GM21619 (cell line): ENCODE data around the gene IDH2.
"Not testable (repeated sequence)": the region's sequence is repeated elsewhere in the genome, so short reads cannot be mapped to it uniquely, and the experiment has no call there.

ENCODE experiments used
- ATAC-seq: cut with Tn5 transposase; IDR thresholded peaks from one replicate; pipeline ENCODE4 v1.9.1; 2021; ENCODE audit not compliant: unreplicated experiment

Gene IDH2

DNA sequence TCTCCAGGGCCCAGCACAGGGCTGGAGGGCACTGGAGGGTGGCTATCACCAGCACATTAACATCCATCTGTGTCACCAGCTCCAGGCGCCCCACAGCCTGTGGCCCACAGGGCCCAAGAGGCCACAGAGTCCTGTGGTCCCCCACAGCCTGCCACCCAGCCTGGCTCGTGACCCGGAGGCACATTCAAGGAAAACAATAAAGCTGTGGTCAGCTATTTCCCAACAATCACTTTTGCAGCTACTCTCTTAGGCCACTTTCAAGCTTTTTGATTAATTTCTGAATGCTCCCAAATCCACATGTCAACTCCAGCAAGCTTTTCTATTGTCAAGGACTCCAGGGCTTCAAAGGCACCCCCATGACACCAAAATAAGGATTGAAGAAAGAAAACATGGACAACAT lies 16.7 kb downstream of the IDH2 start:
- ATAC-seq = no peak

DNA sequence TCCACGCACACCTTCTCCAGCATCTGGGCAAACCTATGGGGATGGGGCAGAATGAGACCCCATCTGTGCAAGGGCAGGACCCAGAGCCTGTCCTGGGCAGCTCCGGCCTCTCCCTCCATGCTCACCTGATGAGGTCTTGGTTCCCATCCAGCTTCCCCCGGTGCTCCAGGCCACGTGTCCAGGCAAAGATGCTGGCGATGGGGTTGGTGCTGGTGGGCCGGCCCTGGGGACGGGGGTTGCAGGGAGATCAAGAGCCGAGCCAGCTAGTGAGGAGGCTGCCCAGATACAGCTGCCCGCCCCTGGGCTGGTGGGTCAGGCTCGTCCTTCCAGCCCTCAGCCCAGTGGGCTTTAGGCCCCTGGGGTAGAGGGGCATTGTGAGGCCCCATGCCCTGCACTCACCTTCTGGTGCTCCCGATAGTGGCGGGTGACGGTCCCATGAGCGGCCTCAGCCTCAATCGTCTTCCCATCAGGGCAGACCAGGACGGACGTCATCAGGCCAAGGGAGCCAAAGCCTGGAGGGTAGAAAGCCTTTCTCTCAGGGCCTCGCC lies 17.3 kb downstream of the IDH2 start:
- no peak for ATAC-seq

DNA sequence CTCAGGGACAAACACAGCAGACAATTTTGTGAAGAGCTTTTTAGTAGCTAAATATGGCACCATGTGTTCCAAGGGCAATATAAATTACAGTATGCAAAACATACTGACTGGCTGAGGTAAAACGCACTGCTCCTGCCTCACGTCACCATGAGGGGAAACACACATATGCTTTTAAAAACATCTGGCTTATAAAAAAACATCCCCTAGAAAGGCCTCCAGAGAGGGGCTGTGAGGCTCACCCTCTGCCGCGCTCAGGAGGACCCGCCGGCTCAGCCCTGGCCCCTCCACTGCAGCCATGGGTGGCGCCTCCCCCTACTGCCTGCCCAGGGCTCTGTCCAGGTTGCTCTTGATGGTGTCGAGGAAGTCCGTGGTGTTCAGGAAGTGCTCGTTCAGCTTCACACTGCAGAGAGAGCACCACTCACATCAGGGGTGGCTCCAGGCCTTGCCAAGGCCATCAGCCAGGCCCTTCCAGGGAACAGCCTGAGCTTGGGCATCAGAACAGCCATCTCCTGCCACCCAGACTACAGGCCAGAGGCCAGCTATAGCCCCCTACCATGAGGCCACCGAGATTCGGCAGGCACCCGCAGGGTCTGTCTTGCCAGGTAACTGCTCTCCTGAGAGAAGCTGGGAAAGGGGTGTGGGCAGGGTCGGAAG lies 18.2 kb downstream of the IDH2 start:
- no peak for ATAC-seq

DNA sequence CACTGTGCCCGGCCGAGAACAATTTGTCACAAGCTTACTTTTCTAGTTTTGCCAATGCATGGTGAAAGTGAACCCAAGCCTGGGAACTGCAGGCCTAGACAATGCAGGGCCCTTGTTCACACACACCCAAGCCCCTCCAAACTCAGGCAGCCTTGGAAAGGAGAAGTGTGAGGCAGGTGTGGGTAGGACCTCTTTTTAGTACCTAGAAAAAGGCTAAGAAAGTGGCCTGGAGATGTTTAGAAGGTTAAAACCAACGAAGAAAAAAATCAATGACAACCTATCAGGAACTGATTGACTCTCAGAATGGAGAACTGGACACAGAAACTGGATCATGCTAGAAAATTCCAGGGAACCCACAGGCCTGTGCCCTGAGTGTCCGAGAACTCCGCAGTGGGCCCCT lies 18.8 kb downstream of the IDH2 start:
- ATAC-seq = no peak

DNA sequence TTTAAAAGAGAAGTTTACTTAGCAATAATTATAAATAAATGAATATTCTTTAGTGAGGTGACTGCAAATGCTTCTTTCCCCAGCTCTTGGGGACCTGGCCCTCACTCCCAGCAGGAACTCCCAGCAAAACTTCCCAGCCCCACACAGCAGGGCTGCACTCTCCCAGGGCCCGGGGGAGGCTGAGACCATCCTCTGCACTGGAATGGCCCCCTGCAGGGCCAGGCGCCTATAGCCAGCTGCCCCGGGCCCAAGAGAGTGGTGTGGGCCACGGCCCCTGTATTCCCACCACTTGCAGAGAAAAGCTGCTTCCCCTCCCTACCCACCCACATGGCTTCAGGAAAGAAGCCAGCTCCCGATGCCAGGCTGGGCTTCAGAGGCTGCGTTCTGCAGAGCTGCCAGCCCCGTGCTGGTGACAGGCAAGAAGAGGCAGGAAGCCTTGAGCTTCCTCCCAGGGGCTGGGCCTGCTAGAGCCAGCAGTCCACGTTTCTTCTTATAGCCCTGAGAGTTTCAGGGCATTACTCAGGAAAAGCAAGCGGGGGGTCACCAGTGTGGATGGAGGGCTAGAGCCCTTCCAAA lies 20.0 kb downstream of the IDH2 start:
- ATAC-seq = no peak

DNA sequence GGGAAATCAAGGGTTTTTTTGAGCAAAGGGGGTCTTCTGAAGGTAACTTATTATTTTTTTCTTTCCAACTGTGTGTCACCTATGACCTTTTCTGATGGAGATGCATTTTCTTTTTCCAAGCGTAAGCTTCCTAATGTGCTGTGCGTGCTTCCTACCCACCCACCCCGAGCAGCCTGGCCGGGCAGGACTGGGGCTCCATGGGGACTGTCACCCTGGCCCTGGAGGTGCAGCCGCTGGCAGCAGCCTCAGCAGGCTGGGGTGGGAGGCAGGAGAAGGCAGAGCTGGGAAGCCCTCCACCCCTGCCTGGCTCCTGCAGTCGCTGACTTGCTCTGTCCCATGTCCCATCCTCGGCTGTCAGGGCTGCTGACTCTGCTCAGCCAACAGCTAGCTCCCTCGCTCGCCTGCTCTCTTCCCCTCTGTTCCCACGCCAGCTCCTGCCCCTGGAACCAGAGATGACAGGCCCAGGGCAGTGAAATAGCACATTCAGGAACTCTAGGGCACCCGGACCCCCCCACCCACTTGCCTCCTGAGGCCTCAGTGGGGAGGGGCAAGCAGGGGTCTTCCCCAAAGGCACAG lies 21.4 kb downstream of the IDH2 start:
- ATAC-seq = no peak

DNA sequence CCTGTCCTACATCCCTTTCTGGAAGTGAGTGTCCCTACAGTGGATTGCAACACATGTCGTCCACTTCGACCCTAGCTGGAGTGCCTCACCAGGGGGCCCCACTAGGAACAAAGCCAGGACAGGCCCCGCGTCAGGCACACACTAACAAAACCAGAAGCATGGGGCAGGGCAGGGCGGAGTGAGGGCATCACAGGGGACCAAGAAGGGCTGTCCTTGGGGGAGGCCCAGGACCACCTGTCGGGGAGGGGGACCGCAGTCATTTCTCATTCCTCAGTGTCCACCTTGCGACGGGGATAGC lies 21.9 kb downstream of the IDH2 start:
- no peak for ATAC-seq

DNA sequence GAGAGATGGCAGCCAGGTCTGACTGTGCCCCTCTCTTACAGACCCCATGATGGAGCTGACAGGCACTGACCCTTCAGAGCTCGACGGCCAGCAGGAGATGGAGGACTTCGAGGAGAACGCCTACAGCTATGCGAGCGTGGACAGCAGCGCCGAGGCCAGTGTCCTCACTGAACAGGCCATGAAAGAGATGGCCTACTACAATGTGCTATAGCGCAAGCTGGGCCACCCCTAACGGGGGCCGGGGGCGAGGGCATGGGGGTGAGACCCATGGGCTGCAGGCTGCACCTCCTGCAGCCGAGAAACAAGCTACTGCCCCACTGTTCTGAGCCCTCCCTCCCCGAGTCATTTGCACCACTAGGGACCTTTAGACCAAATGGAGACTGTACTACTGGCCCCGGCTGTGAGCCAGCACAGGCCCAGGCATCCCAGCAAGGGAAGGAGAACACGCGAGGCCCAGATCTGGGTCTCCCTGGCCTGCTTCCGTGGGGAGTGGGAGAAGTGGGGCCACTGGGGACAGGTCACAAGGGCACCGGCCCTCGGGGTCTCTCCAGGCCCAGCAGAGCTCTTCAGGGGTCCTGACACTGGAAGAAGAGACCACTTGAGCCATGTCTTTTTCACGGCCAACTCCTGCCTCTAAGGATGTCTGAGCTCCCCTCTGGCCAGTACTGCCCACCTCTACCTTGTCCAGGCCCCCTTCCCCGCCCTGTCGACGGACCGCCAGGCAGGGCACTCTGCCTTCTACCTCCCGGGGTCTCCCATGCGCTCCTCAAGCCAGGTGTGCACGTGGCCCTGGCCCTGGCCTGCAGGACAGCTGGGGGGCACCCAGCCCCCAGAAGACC lies 22.4 kb downstream of the IDH2 start:
- no peak for ATAC-seq

DNA sequence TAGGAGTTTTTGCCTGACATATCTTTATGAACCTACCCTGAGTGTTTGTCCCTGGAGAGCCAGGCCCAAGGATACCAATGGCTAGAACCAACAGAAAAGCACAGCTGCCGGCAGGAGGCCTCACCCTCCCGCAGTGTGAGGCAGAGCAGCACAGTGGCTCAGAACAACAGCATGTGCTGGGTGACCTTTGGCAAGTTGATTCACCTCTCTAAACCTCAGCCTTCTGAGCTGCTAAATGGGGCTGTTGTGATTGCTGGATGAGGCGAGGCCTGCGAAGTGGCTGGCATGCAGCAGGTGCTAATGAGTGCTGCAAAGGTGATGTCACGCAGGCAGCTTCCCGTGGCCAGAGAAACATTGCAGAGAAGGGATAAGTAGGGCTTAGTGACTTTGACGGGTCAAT lies 23.3 kb downstream of the IDH2 start:
- ATAC-seq = no peak

DNA sequence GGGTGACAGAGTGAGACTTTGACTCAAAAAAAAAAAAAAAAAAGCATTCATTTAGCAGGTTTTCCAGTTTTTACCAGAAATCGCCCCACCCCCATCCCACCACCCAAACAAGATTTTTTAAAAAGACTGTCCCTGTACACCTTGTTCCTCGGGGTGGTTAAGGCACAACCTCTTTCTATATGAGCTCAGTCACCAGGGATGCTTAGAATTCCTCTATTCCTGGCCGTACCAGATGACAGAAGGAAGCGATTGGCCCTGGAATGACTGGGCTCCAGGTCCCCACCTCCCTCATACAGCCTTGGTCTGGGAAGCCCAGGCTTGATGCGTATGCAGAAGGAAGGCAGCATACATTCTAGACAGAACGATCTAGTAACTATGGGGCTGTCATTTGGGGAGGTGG lies 25.6 kb downstream of the IDH2 start:
- no peak for ATAC-seq

DNA sequence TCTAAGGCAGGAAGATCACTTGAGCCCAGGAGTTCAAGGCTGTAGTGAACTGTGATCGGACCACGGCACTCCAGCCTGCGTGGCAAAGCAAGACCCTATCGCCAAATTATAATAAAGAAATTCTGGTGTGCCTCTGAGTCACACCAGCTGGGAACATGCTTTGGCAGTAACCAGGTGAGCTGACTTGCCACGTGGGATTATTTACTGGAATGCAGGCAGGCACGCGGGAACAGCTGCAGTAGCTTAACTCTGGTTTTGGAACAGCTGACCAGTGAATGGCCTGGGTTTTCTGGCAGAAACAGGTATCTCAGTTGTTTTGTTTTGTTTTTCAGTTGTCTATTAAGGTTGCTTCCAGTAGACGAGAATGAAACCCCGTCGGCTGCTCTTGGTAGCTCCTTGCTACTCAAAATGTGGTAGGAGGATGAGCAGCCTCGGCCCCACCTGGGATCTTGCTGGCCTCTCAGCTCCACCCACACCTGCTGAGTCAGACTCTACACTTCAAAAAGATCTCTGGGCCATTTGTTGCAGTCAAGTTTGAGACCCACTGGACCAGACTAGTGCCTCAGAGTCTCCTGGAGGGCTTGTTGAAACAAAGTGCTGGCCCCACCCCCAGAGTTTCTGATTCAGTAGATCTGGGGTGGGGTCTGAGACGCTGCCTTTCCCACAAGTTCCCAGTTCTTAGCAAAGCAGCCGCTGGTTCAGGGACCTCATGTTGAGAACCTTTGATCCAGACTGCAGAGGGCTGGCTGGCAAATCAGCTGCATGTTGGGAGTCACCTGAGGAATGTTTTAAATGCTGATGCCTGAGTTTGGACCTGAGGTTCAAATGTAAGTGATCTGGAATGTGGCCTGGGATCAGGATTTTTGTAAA lies 26.6 kb downstream of the IDH2 start:
- no peak for ATAC-seq

DNA sequence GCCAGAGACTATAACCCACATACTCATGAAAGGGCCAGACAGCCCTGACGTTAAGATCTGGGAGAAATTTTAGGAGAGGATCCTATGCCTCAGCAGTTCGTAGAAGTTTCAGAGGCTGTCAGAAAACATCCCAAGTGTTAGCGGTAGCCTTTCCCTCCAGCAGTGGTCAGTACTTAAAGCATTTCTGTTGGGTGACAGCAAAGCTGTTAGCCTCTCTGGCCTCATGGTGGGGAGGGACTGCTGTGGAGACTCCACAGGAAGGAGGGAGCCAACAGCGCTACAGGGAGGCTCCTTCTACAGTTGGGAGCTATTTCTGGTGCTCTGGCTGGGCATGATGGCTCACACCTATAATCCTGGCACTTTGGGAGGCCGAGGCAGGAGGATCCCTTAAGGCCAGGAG lies 27.4 kb downstream of the IDH2 start:
- no peak for ATAC-seq

DNA sequence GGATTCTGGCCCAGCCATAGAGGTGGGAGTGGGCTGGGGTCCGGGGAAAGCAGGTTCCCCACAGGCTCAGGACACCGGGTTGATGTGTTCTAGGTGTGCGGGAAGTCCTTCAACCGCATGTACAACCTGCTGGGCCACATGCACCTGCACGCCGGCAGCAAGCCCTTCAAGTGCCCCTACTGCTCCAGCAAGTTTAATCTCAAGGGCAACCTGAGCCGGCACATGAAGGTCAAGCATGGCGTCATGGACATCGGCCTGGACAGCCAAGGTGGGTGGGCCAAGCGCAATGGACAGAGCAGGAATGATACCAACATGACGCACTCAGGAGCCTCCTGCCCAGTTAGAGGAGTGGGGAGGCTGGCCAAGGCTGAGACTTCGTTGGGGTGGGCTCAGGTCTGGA lies 28.2 kb downstream of the IDH2 start:
- no peak for ATAC-seq

DNA sequence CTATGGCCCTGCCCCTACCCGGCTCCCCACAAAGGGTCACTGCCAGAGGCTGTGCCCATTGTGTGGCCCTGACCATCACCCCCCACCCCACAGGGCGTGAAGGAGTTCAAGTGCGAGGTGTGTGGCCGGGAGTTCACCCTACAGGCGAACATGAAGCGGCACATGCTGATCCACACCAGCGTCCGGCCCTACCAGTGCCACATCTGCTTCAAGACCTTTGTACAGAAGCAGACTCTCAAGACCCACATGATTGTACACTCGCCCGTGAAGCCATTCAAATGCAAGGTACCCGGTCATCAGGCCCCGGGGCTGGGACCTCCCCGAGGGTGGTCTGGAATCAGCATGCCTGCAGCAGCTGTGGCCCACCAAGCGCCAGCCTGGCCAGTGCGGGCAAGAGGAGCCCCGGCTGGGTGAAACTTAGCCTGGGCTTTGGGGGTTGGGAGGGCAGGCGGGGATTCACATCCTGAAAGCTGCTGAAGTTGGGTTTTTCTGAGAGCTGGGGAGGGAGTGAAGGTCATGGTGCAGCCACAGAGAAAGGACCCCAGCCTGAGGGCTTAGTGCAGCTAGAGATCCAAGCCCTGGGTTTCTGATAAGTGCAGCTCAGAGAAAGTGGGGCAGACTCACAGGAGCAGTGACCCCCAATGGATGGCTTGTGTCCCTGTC lies 29.2 kb downstream of the IDH2 start:
- ATAC-seq = no peak

DNA sequence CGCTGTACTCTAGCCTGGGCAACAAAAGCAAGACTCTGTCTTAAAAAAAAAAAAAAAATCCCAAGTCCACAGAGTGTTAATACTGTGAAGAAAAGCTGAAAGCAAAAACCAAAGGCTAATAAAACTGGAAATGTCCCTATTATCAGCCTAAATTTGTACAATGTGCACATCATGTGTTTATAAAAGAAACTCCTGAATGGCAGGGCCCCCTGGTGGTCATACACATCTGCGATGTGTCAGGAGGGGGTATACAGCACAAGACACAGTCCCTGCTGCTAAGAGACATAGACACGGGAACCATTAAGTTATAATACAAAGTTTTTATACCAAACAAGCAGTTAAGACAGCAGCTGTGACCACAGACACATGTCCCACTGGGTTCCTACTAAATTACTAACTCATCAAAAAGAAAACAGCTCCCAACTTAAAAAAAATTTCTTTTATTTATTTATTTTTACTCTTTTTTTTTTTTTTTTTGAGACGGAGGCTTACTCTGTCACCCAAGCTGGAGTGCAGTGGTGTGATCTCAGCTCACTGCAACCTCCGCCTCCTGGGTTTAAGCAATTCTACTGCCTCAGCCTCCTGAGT lies 31.0 kb downstream of the IDH2 start:
- ATAC-seq = peak; percentile 60

DNA sequence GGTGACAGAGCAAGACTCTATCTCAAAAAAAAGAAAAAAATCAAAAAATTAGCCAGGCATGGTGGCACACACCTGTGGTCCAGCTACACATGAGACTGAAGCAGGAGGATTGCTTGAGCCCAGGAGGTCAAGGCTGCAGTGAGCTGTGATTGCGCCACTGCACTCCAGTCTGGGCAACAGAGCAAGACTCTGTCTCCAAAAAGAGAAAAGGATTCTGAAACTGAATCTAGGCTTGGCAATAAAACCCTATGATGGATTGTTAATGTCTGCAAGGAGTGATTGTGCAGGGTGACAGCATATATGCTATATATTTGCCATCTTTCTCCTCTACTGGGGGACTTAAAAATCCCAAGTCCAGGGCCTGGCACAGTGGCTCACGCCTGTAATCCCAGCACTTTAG lies 31.6 kb downstream of the IDH2 start:
- ATAC-seq = not testable (repeated sequence)

DNA sequence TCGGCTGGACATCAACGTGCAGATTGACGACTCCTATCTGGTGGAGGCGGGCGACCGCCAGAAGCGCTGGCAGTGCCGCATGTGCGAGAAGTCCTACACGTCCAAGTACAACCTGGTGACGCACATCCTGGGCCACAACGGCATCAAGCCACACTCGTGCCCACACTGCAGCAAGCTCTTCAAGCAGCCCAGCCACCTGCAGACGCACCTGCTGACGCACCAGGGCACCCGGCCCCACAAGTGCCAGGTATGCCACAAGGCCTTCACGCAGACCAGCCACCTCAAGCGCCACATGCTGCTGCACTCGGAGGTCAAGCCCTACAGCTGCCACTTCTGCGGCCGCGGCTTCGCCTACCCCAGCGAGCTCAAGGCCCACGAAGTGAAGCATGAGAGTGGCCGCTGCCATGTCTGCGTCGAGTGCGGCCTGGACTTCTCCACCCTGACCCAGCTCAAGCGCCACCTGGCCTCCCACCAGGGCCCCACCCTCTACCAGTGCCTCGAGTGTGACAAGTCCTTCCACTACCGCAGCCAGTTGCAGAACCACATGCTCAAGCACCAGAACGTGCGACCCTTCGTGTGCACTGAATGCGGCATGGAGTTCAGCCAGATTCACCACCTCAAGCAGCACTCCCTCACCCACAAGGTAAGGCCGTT lies 34.2 kb downstream of the IDH2 start:
- no peak for ATAC-seq

DNA sequence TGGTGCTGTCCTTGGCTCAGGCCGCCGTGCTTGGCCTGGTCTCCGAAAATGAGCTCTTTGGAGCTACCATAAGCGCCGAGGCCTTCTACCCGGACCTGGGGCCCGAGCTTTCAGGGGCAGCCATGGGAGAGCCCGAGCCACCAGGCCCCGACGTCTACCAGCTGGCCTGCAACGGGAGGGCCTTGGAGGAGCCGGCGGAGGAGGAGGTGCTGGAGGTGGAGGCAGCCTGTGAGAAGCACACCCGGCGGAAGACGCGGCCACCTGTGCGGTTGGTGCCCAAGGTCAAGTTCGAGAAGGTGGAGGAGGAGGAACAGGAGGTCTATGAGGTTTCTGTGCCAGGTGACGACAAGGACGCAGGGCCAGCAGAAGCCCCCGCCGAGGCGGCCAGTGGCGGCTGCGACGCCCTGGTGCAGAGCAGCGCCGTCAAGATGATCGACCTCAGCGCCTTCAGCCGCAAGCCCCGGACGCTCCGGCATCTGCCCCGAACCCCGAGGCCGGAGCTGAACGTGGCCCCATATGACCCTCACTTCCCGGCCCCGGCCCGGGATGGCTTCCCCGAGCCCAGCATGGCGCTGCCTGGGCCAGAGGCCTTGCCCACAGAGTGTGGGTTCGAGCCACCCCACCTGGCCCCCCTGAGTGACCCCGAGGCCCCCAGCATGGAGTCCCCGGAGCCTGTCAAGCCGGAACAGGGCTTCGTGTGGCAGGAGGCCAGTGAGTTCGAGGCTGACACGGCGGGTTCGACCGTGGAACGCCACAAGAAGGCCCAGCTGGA lies 34.9 kb downstream of the IDH2 start:
- no peak for ATAC-seq

DNA sequence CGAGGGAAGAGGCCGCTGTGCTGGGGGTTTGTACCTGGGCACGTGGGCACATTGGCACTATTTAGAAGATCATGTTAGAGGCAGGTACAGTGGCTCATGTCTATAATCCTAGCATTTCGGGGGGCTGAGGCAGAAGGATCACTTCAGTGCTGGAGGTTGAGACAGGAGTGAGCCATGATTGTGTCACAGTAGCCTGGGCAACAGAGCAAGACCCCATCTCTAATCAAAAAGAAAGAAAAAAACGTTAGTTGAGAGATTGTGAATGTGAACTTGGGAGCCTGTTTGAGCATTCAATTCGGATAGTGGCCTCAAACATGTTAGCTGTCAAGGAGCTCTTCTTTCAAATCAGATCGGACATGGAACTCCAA lies 36.6 kb downstream of the IDH2 start:
- no peak for ATAC-seq
